ENCODE results near the gene C11orf91. TPM values are rescaled to one million over a fixed set of nuclear protein-coding genes. Genes with fewer than 3 reads are reported as not detected.

The C11orf91 gene
- total and polyA plus RNA-seq, 2 of the 4 experiments (the other 2 are of a cell fraction) = 0.10 TPM; not detected in 1

DNA sequence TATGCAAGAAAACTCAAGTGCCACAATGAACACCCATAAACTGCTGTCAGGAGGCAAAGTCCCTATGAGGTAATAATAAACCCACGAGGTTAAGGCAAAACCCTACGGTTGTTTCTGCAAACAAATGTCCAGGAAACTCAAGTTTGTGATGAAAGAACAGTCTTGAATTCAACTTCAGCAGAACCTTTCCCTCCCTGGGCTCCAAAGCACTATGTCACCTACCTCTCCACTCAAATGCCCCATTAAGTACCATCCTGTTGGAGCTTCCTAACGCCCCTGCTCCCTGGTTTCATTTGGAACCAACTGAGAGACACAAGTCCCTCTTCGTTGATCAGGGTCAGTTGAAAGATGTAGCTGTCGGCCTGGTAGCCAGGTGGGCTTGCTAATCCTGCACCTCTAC, 2.6 kb upstream of the C11orf91 start:
- no peak overlapping the region; the same call in 1 of the 2 replicates for H4K5ac ChIP-seq (ENCODE audit: low read depth, low read length)
- no peak overlapping the region for H3K9ac ChIP-seq (ENCODE audit: low read depth, low read length)
- H3K14ac ChIP-seq (replicated peaks; ENCODE audit: low read depth, low read length) = peak overlapping the region; percentile 88
- H3K36me3 ChIP-seq (ENCODE audit: control insufficient read depth, insufficient read depth, low read length) = peaks cover 12% of the 10 kb centered on the region
- no peak overlapping the region for H3K4me2 ChIP-seq (ENCODE audit: low read depth, low read length)
- in situ Hi-C loops (cut with MboI; ENCODE audit: low sequenced_read_pairs) = no loop called here
- 0 out of 2 replicates have a peak overlapping the region, but pooled peaks have one; percentile 22 for H3K27ac ChIP-seq (ENCODE audit: insufficient read depth, low read length)
- no peaks in the 10 kb centered on the region for H3K9me3 ChIP-seq (ENCODE audit: control insufficient read depth, insufficient read depth, low read length)
- peaks cover 29 to 66% of the 10 kb centered on the region in 2 experiments; a peak in 3 of 4 replicates for H3K79me1 ChIP-seq (ENCODE audit: low read depth in 1 of 2, low read length in 2 of 2)
- H2AFZ ChIP-seq (replicated peaks; ENCODE audit: low read length, poor library complexity) = no peak overlapping the region
- H4K91ac ChIP-seq (ENCODE audit: insufficient read depth, low read depth, low read length) = 0 out of 2 replicates have a peak overlapping the region, but pooled peaks have one; percentile 12
- ATAC-seq (ENCODE audit: low read depth) (no peak), DNase-seq (no peak)
- peak overlapping the region; percentile 15; the same call in 1 of the 2 replicates for H3K23ac ChIP-seq (ENCODE audit: low read depth, low read length)
- TF ChIP-seq BHLHE40 (IDR thresholded peaks at IDR 0.05; ENCODE audit: low read depth, low read length) (no peak), RAD21 (IDR thresholded peaks at IDR 0.05; ENCODE audit: low read length) (no peak), SMC3 (IDR thresholded peaks at IDR 0.05; ENCODE audit: low read depth, low read length) (no peak)
- dilution Hi-C loops (cut with HindIII; ENCODE audit: low sequenced_read_pairs, unreplicated experiment) = no loop called here
- no peak overlapping the region for H3K56ac ChIP-seq (ENCODE audit: extremely low read depth, insufficient read depth, low read length)
- peak overlapping the region; percentile 23; the same call in 1 of the 2 replicates for H2AK5ac ChIP-seq (ENCODE audit: low read depth, low read length)
- H4K8ac ChIP-seq (ENCODE audit: low read depth in 2 of 2, low read length in 2 of 2) = peak overlapping the region in 1 of 2 experiments; percentile 26; a peak in 2 of 4 replicates
- H3K18ac ChIP-seq (ENCODE audit: low read depth, low read length) = no peak overlapping the region
- ChIA-PET CTCF (no interaction called here), POLR2A (ENCODE audit: unreplicated experiment) (no interaction called here)
- no peak overlapping the region for H2AK9ac ChIP-seq (replicated peaks; ENCODE audit: low read depth, low read length, poor library complexity)
- H4K20me1 ChIP-seq (ENCODE audit: insufficient read depth, low read length) = peaks cover 4% of the 10 kb centered on the region; the same call in 1 of the 2 replicates
- peak overlapping the region; percentile 55 for H2BK5ac ChIP-seq (ENCODE audit: low read depth, low read length, poor library complexity, severe bottlenecking)
- no peak overlapping the region for H2BK15ac ChIP-seq (ENCODE audit: low read depth, low read length)
- H3K4me3 ChIP-seq (ENCODE audit: insufficient read depth, low read depth, low read length) = no peak overlapping the region
- BruUV-seq (replicated peaks) = no TSS peak
- no peaks in the 10 kb centered on the region for H3K27me3 ChIP-seq (ENCODE audit: control insufficient read depth, insufficient read depth, low read length)
- 0 out of 2 replicates have a peak overlapping the region, but pooled peaks have one; percentile 18 for H2BK20ac ChIP-seq (ENCODE audit: low read depth, low read length)
- no peak overlapping the region for H2BK120ac ChIP-seq (ENCODE audit: low read depth, low read length)
- no CpG with 5 or more reads among the region's 5 CpGs for WGBS, 2 experiments (ENCODE audit: extremely low coverage in 2 of 2, insufficient read length in 1 of 2)
- intact Hi-C loops (cut with micrococcal nuclease) = no loop called here
- peaks cover 26% of the 10 kb centered on the region for H3K4me1 ChIP-seq (ENCODE audit: control insufficient read depth, insufficient read depth, low read length)
- peak overlapping the region; percentile 45 for H3K4ac ChIP-seq (ENCODE audit: low read depth, low read length)
- peaks cover 42% of the 10 kb centered on the region for H3K9me1 ChIP-seq (ENCODE audit: insufficient read depth, low read length)

Measured in IMR-90 (cell line).